Measurements from ENCODE around the gene DYRK1A.

- no peak for TF ChIP-seq POLR2A (IDR thresholded peaks at IDR 0.05; ENCODE audit: low read length)
- TF ChIP-seq GATA1 (IDR thresholded peaks at IDR 0.05; ENCODE audit: low read depth, low read length) = no peak
Observed at GRCh38 chr21:37392441-37392840, 25.9 kb downstream of the DYRK1A start.

Measured in erythroblast (primary cell).